ENCODE measurements around the gene PANK1.

Gene PANK1

GRCh38 chr10:89644967-89645741 lies at the start of gene PANK1:
Gene PANK1, minus strand, starts transcription at chr10:89645242. Its CDS starts 351 bp downstream, at chr10:89644891.
- in situ Hi-C loops (cut with MboI; ENCODE audit: low sequenced_read_pairs): no loop called here

DNA sequence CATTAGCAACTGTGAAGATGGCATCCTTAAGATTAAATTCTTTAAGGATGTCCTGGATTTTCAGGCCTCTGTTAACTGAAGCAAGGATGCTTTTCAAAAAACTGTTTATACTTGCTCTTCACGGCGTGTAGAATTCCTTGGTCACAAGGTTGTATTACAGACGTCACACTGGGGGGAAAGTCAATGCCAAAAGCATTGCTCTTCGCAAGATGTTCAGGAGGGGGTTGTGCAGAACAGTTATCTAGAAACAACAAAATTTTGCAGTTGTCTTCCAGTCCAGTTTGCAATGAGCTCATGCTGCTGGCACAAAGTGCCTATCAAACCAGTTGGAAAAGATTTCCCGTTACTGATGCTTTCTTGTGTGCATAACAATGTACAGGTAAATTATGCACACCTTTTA lies 48.1 kb upstream of the PANK1 start:
- in situ Hi-C loops (cut with MboI; ENCODE audit: low sequenced_read_pairs): no loop called here

GRCh38 chr10:89692416-89692815 lies 47.4 kb upstream of the PANK1 start:
- in situ Hi-C loops (cut with MboI; ENCODE audit: low sequenced_read_pairs): no loop called here

- in situ Hi-C loops (cut with MboI; ENCODE audit: low sequenced_read_pairs): no loop called here
These were observed 45.0 kb upstream of the PANK1 start for GRCh38 chr10:89690027-89690426.

DNA sequence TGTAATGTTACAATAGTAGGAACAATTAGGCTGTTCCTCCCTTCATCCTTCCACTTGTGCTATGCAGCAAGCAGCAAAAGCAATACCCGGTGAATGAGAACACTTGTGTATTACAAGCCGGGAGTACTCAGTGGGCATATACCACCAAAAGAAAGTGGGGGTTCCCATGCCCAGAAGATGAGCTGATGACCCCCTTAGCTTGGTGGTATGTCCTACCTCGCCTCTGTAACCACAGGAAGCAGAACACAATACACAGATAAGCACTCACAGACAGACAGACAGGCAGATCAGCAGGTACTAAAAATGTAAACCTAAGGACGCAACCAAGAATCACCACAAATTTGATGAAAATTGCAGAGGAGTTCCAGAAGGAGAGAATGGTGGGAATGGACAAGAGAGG lies 40.9 kb upstream of the PANK1 start:
- in situ Hi-C loops (cut with MboI; ENCODE audit: low sequenced_read_pairs): no loop called here

GRCh38 chr10:89684604-89685003 lies 39.6 kb upstream of the PANK1 start:
- in situ Hi-C loops (cut with MboI; ENCODE audit: low sequenced_read_pairs): no loop called here

GRCh38 chr10:89683883-89684282 lies 38.8 kb upstream of the PANK1 start:
- in situ Hi-C loops (cut with MboI; ENCODE audit: low sequenced_read_pairs): no loop called here

DNA sequence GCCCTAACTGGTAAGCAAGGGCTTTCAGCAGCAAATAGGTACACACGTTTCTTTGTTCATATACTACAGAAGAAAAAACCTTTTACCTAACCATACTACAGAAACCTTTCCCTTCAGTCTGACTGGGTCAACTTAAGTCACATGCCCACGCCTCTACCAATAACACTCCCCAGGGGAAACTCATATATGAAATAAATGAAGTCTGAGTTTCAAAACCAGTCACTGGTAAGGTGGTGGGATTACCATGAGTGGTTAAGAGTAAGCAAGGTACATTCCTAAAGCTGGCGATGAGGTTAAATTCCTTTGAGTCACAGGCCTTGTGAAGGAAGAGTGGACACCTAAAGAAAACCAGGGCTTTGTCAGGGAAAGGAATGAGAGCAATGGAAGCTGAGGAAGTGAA lies 34.9 kb upstream of the PANK1 start:
- in situ Hi-C loops (cut with MboI; ENCODE audit: low sequenced_read_pairs): no loop called here

DNA sequence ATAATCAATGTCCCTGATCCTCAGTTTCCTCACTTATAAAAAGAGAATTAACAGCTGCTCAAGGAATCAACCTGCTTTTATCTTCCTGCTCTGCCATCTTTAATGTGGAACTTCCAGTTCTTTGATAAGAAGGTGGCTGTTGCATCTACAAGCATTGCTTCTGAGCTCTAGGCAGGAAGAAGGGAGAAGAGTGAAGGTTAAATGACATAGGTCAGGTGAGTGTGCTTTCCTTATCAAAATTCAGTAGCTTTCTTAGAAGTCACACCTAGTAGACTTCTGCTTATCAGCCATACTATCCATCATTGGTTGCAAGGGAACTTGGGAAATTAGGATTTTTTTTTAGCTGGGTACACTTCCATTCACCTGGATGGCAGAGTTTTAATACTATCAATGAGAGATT lies 32.3 kb upstream of the PANK1 start:
- in situ Hi-C loops (cut with MboI; ENCODE audit: low sequenced_read_pairs): no loop called here

DNA sequence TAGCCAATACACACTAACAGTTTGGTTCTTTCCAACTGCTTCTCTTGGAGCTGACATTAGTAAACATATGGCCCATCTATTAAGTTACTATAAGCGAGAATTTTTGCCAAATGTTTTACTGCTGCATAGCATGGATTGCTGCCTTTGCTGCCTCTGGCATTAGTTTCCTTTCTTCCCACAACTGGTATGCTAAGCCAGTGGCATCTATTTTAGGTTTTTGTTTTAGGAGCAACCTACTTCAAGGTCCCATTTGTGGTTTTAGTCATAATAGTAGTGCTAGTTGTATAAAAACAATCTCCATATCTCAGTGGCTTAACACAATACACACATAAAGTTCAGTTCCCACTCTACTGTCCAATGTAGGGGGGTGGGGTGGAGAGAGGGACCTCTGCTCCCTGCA lies 25.9 kb upstream of the PANK1 start:
- in situ Hi-C loops (cut with MboI; ENCODE audit: low sequenced_read_pairs): no loop called here

DNA sequence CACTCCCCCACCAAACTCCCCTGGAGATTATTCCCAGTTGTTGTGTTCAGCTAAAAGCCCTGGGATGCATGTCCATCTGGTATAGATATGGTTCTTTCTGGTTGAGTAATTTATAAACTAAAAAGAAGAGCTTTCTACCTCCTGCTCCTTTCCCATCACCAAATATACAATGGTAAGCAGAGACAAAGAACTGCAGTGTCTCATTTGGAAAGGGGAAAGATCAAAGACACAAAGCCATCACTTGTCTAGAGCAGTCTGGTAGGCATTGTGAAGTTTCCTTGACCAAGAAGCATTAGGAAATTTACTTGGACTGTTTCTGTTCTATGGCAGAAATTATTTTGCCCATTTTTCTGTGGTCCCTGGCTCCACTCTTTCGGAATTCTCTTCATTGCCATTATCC lies 24.9 kb upstream of the PANK1 start:
- in situ Hi-C loops (cut with MboI; ENCODE audit: low sequenced_read_pairs): no loop called here

GRCh38 chr10:89668386-89669071 lies 23.5 kb upstream of the PANK1 start:
- in situ Hi-C loops (cut with MboI; ENCODE audit: low sequenced_read_pairs): no loop called here

DNA sequence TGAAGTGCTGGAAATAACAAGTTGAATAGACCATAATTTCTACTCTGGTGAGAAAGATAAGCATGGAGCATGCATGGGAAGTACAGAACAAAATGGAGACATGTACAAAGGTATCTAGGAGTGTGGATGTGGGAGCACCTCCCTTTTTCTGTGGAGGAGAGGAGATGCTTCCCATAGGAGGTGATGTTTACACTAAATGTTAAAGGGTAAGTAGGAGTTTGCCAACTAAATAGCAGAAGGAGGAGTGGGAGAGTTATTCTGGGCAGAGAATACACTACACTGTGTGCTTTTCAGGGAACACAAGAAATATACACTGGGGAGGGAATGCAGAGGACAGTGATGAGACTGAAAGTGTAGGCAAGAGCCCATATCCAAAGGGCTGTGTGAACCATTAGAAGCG lies 21.1 kb upstream of the PANK1 start:
- in situ Hi-C loops (cut with MboI; ENCODE audit: low sequenced_read_pairs): no loop called here

DNA sequence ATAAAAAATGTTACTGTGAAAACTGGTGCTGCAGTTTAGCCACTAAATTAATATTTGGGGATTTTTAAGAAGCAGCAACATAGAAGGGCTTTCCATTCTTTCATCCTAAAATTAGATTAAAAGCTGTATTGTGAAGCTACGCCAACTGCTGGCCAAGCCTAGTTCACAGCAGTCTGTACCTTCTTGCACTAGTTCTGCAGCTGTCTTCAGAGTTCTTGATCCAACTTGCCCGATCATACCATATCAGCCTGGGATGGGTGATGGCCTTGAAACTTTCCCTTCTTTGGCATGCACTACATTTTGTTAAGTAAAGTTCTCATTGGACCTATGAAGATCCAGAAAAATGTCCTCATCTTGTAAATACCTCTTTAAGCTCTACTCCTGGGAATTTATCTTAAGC lies 20.3 kb upstream of the PANK1 start:
- in situ Hi-C loops (cut with MboI; ENCODE audit: low sequenced_read_pairs): no loop called here

DNA sequence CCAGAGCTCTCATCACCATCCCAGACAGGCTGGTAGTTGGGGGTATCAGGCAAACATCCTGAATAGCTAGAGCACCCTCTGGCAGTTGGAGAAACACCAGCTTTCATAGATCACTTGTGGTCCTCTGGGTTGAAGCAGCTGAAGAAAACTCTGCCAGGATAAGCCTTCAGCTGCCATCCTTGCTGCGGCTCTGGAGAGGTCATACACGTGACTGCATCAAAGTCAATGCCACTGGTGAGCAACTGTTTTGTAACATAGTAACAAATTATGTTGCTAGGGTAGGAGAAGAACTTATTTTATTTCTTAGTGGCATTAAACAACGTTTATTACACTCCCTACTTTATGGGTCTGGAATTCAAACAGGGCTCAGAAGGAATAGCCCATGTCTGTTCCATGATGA lies 19.2 kb upstream of the PANK1 start:
- in situ Hi-C loops (cut with MboI; ENCODE audit: low sequenced_read_pairs): no loop called here

- in situ Hi-C loops (cut with MboI; ENCODE audit: low sequenced_read_pairs): no loop called here
These were observed 18.1 kb upstream of the PANK1 start for GRCh38 chr10:89663144-89663543.

GRCh38 chr10:89662596-89662995 lies 17.6 kb upstream of the PANK1 start:
- in situ Hi-C loops (cut with MboI; ENCODE audit: low sequenced_read_pairs): no loop called here

GRCh38 chr10:89659143-89660131 lies 14.4 kb upstream of the PANK1 start:
- in situ Hi-C loops (cut with MboI; ENCODE audit: low sequenced_read_pairs): no loop called here

DNA sequence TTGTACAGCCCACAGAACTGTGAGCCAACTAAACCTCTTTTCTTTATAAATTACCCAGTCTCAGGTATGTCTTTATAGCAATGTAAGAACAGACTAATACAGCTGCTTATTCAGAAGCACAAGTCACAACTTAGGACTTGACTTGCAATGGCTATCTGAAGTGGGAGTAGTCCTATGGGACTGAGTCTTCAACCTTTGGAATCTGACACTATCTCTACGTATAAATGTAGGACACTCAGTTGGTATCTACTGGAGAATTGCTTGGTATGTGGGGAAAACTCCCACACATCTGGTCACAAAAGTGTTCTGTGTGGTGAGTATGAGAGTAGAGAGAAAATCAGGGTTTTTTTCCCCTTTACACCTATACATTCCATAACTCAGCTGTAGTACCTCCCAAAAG lies 12.3 kb upstream of the PANK1 start:
- in situ Hi-C loops (cut with MboI; ENCODE audit: low sequenced_read_pairs): no loop called here

DNA sequence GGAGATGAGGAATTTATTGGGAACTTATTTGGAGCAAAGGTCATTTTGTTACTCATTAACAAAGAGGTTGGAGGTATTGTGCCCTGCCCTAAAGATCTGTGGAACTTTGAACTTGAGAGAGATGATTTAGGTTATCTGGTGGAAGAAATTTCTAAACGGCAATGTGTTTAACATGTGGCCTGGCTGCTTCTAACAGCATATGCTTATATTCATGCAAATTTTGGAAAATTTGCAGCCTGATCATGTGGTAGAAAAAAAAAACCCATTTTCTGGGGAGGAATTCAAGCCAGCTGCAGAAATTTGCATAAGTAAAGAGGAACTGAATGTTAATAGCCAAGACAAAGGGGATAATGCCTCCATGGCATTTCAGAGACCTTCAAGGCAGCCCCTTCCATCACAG lies 10.7 kb upstream of the PANK1 start:
- in situ Hi-C loops (cut with MboI; ENCODE audit: low sequenced_read_pairs): no loop called here

DNA sequence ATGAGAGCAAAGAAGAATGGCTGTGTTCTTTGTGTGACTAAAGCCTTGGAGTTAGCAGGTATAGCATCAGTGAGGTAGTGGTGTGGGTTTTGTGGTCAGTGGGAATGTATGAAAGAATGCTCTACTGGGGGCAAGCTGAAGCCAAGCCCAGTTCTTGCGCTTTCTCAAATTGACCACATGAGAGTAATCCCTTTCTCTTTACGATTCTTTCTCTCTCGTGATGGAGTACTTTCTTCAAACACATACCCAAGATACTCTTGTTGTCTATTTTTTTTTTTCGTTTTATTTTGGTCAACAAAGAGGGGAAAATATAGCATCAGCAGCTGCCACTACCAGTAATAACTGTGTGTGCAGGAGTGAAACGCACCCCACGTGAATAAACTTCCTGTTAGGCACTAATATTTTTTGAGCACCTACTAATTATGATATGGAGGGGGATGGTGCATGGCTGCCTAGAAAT lies 8.4 kb upstream of the PANK1 start:
- in situ Hi-C loops (cut with MboI; ENCODE audit: low sequenced_read_pairs): no loop called here
